Right lobe of liver (tissue), 6 donors: ENCODE results near the gene ULK2. TPM values are rescaled to one million over a fixed set of nuclear protein-coding genes. Genes with fewer than 3 reads are reported as not detected.

Experiments used
- ATAC-seq, 4 donors: fragments of 200-7000 bp; cut with Tn5 transposase; one replicate each; pipeline ENCODE4 v1.9.1; 2020; ENCODE audit warnings: mild to moderate bottlenecking in 4 of 4, moderate library complexity in 4 of 4
- DNase-seq, 3 donors: peaks; one replicate each; pipeline ENCODE4 v3.0.0-alpha.2; 2020
- H3K27ac ChIP-seq, 3 donors: fragments of 200-600 bp; one replicate each; pipeline ENCODE4 v1.8.0; 2022
- H3K27me3 ChIP-seq, 2 donors: fragments of 200-600 bp; one replicate each; pipeline ENCODE4 v1.8.0; 2022
- H3K36me3 ChIP-seq, 4 donors: fragments of 200-600 bp; sonication (generic) in 1 of 4; one replicate each; pipeline versions ENCODE4 v1.5.1 to v1.8.0; 2017 to 2022; ENCODE audit warnings: control low read depth in 1 of 4
- H3K4me1 ChIP-seq, 4 donors: fragments of 200-600 bp; sonication (generic) in 1 of 4; one replicate each; pipeline versions ENCODE4 v1.5.1 to v1.8.0; 2017 to 2022; ENCODE audit warnings: control low read depth in 1 of 4
- H3K4me3 ChIP-seq, 3 donors: fragments of 200-600 bp; one replicate each; pipeline ENCODE4 v1.8.0; 2022
- H3K9me3 ChIP-seq, 4 donors: fragments of 200-600 bp; sonication (generic) in 1 of 4; one replicate each; pipeline versions ENCODE4 v1.5.1 to v1.8.0; 2017 to 2022; ENCODE audit warnings: control low read depth in 1 of 4
- POLR2A ChIP-seq: fragments of 450-650 bp; IDR thresholded peaks from one replicate; pipeline ENCODE4 v1.6.1; 2017; ENCODE audit warnings: antibody characterized with exemption, mild to moderate bottlenecking
- WGBS: methylation state at CpG from one replicate; pipeline ENCODE4 v1.1.6; 2018; ENCODE audit warnings: low coverage, low lambda C conversion rate; ENCODE audit not compliant: insufficient coverage; ENCODE audit errors: missing lambda C conversion rate; 5-methylcytosine and 5-hydroxymethylcytosine counted together
- intact Hi-C, 2 donors: fragments of 100-400 bp; cut with DNase I; formaldehyde crosslinking; loops; one replicate each; pipeline versions ENCODE4 v1.11.2 to v1.14.1; 2022
- total RNA-seq, 6 experiments: library from RNA; depleted of rRNA in 2 of 6; stranded (reverse); fragments of >200 nt in 2 of 6; fragmentation: NEBNext Ultra II Directional in 3 of 6; extraction: Animal tissue kit (Norgen Biotek cat#: 25700) in 3 of 6; gene quantifications; one replicate each; pipeline versions ENCODE4 v1.1.0 to v1.2.4, GENCODE V29; 2016 to 2023
- TF ChIP-seq, protein P1 (sequence below), 4 donors: fragments of 200-600 bp in 3 of 4; fragments of 450-650 bp in 1 of 4; IDR thresholded peaks; one replicate each; pipeline versions ENCODE4 v1.5.1 to v1.8.0; 2016 to 2022; ENCODE audit warnings: antibody characterized with exemption in 4 of 4, mild to moderate bottlenecking in 2 of 4
- donor health status: DM: no; HTN: yes; CAD: no.
- donor health status: DM: no; HTN: no; CAD: no.
- donor health status: DM: no; HTN: no; CAD: no.
- donor health status: DM: no; HTN: yes; CAD: no.
- donor health status: DM: no; HTN: yes; CAD: no.

ULK2 gene
- total RNA-seq, 6 experiments from 2014 or later: 3.5 to 6.1 (median 4.8) TPM

- intact Hi-C loops: no loop called here
- Histone ChIP-seq H3K9me3 (no peaks in the 10 kb centered on the region), H3K27ac (peak overlapping the region in 1 of 3 donors; percentile 62), H3K4me3 (no peak overlapping the region), H3K36me3 (no peaks in the 10 kb centered on the region), H3K4me1 (peaks cover 0 to 23% (median 3%) of the 10 kb centered on the region in 4 donors), H3K27me3 (no peaks in the 10 kb centered on the region)
- DNase-seq: peak in 2 of 3 donors; percentile 53 to 72
- TF ChIP-seq, protein P1, sequence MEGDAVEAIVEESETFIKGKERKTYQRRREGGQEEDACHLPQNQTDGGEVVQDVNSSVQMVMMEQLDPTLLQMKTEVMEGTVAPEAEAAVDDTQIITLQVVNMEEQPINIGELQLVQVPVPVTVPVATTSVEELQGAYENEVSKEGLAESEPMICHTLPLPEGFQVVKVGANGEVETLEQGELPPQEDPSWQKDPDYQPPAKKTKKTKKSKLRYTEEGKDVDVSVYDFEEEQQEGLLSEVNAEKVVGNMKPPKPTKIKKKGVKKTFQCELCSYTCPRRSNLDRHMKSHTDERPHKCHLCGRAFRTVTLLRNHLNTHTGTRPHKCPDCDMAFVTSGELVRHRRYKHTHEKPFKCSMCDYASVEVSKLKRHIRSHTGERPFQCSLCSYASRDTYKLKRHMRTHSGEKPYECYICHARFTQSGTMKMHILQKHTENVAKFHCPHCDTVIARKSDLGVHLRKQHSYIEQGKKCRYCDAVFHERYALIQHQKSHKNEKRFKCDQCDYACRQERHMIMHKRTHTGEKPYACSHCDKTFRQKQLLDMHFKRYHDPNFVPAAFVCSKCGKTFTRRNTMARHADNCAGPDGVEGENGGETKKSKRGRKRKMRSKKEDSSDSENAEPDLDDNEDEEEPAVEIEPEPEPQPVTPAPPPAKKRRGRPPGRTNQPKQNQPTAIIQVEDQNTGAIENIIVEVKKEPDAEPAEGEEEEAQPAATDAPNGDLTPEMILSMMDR (IDR thresholded peaks at IDR 0.05): peak; percentile 54 to 65 (median 59)
- TF ChIP-seq POLR2A: no peak
- 66% methylated on average over 6 of the region's 12 CpGs for WGBS
- ATAC-seq: peak; percentile 63 to 70 (median 66)
These were observed 113.9 kb downstream of the ULK2 start for GRCh38 chr17:19753661-19754463.

DNA sequence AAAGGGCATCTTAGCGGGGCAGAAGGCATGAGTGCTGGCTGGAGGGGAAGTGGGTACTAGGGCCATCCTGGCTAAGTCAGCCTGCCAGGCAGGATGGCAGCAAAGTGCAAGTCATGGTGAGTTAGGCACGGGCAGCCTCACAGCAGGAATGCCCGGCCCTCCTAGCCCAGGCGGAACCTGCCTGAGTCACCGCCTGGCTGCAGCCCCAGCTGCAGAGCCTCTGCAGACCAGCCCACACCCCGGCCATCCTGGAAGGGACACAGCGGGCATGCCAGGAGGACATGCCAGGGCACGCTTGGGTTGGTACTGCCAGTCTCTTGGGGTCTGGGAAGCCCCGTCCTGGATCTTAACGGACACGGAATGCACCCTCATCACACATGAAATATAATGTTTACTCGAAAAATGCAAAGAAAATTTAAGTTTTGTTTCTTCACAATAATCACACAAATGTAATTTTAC lies 114.7 kb downstream of the ULK2 start:
- DNase-seq (peak; percentile 88 to 93 (median 90)), ATAC-seq (peak; percentile 84 to 94 (median 91))
- H3K9me3 ChIP-seq: no peaks in the 10 kb centered on the region
- H3K4me1 ChIP-seq: peaks cover 0 to 31% (median 7%) of the 10 kb centered on the region in 4 donors
- TF ChIP-seq POLR2A: peak; percentile 43
- TF ChIP-seq, protein P1 (IDR thresholded peaks at IDR 0.05): no peak
- intact Hi-C loops: no loop called here
- H3K27ac ChIP-seq: peak overlapping the region in 1 of 3 donors; percentile 62
- H3K4me3 ChIP-seq: no peak overlapping the region
- H3K36me3 ChIP-seq: no peaks in the 10 kb centered on the region
- no peaks in the 10 kb centered on the region for H3K27me3 ChIP-seq
- 88% methylated on average over 1 of the region's 12 CpGs for WGBS

DNA sequence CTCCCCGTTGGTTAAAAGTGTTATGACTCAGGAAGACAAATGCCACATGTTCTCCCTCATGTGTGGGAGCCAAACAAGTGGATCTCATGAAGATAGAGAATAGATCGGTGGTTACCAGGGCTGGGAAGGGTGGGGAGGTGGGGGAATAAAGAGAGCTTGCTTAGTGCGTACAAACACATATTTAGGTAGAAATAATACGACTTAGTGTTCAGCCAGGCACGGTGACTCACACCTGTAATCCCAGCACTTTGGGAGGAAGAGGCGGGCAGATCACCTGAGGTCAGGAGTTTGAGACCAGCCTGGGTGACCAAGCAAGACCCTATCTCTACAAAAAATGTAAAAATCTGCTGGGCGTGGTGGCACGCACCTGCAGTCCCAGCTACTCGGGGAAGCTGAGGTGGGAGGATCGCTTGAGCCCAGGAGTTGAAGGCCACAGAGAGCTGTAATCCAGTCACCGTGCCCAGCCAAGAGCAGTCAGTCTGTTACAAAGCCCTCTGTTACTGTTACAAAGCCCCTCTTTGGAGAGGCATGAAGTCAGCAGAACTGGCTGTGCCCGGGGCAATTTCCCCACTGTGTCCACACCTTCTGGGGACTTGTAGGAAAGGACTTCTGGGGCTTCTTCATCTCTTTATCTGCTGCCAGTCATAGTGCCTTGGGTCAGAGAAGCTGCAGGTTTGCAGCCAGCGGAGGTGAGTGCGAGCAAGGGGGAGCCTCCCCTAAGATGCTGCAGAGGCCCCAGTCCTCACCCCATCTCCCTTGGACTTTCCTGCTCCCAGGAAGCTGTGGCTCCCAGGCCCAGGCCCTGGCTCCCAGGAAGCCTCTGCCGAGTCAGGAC lies 115.3 kb downstream of the ULK2 start:
- H3K4me1 ChIP-seq: peaks cover 0 to 34% (median 7%) of the 10 kb centered on the region in 4 donors
- ATAC-seq: no peak
- no peak for DNase-seq
- intact Hi-C loops: no loop called here
- H3K36me3 ChIP-seq: no peaks in the 10 kb centered on the region
- H3K27me3 ChIP-seq: no peaks in the 10 kb centered on the region
- TF ChIP-seq POLR2A: no peak
- TF ChIP-seq, protein P1 (IDR thresholded peaks at IDR 0.05): no peak
- no peaks in the 10 kb centered on the region for H3K9me3 ChIP-seq
- peak overlapping the region in 1 of 3 donors; percentile 62 for H3K27ac ChIP-seq
- H3K4me3 ChIP-seq: no peak overlapping the region
- WGBS: 89% methylated on average over 11 of the region's 15 CpGs

- Histone ChIP-seq H3K4me1 (peaks cover 0 to 34% (median 7%) of the 10 kb centered on the region in 4 donors), H3K9me3 (no peaks in the 10 kb centered on the region), H3K27me3 (no peaks in the 10 kb centered on the region), H3K4me3 (no peak overlapping the region), H3K27ac (no peak overlapping the region), H3K36me3 (no peaks in the 10 kb centered on the region)
- peak in 1 of 3 donors; percentile 26 for DNase-seq
- no peak for ATAC-seq
- TF ChIP-seq POLR2A: no peak
- TF ChIP-seq, protein P1 (IDR thresholded peaks at IDR 0.05): no peak
- 100% methylated on average over 3 of the region's 3 CpGs for WGBS
- intact Hi-C loops: no loop called here
These were observed 116.9 kb downstream of the ULK2 start for GRCh38 chr17:19750835-19751234.
